ENCODE data around the gene RENBP.

Gene RENBP

GRCh38 chrX:153974003-153974725 is 29.7 kb upstream of the RENBP start:
- no peak for TF ChIP-seq ZNF274 (IDR thresholded peaks at IDR 0.05; ENCODE audit: low read depth, low read length)
- no peak overlapping the region; the same call in 1 of the 2 replicates for H3K4me3 ChIP-seq (ENCODE audit: low read length)

- TF ChIP-seq ZNF274 (IDR thresholded peaks at IDR 0.05; ENCODE audit: low read depth, low read length) = no peak
These were observed 28.9 kb upstream of the RENBP start for GRCh38 chrX:153973127-153974002.

GRCh38 chrX:153972368-153973126 is 28.1 kb upstream of the RENBP start, which contains the start of gene TMEM187:
Gene TMEM187, plus strand, starts transcription at chrX:153972754. Its CDS starts 9,309 bp downstream, at chrX:153982063.
- TF ChIP-seq ZNF274 (IDR thresholded peaks at IDR 0.05; ENCODE audit: low read depth, low read length) = no peak
- peak within 1 kb of the TSS; percentile 85 for H3K4me3 ChIP-seq (ENCODE audit: low read length)

More at GRCh38 chrX:153973127-153974002, 28.9 kb upstream of the RENBP start:
- peak overlapping the region; percentile 85 for H3K4me3 ChIP-seq (ENCODE audit: low read length)

- peak within 1 kb of the TSS; percentile 85 for H3K4me3 ChIP-seq (ENCODE audit: low read length)
- TF ChIP-seq ZNF274 (IDR thresholded peaks at IDR 0.05; ENCODE audit: low read depth, low read length) = no peak
These were observed 27.3 kb upstream of the RENBP start, which contains the start of gene HCFC1 for GRCh38 chrX:153971450-153972367. Gene HCFC1, minus strand, starts transcription at chrX:153971818. Its CDS starts 978 bp downstream, at chrX:153970840.

DNA sequence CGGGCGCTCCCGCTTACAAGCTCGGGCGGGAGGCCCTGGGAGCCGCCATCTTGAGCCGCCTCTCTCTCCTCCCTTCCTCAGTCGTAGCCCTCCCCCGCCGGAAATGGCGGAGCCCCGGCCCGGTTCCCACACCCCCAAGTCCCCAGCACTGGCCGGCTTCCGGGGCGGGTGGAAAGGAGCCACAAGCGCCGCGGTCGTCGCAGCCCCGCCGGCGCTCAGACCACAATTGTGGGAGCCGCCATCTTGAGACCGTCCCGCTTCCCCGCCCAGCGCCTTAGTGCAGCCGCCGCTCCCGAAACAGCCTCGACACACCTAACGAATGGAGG is 26.6 kb upstream of the RENBP start:
- peak overlapping the region; percentile 85 for H3K4me3 ChIP-seq (ENCODE audit: low read length)
- no peak for TF ChIP-seq ZNF274 (IDR thresholded peaks at IDR 0.05; ENCODE audit: low read depth, low read length)

- TF ChIP-seq ZNF274 (IDR thresholded peaks at IDR 0.05; ENCODE audit: low read depth, low read length) = no peak
- peak overlapping the region; percentile 85 for H3K4me3 ChIP-seq (ENCODE audit: low read length)
These were observed 26.1 kb upstream of the RENBP start for GRCh38 chrX:153970357-153971123.

- TF ChIP-seq ZNF274 (IDR thresholded peaks at IDR 0.05; ENCODE audit: low read depth, low read length) = no peak
These were observed 25.5 kb upstream of the RENBP start for GRCh38 chrX:153969904-153970356.

DNA sequence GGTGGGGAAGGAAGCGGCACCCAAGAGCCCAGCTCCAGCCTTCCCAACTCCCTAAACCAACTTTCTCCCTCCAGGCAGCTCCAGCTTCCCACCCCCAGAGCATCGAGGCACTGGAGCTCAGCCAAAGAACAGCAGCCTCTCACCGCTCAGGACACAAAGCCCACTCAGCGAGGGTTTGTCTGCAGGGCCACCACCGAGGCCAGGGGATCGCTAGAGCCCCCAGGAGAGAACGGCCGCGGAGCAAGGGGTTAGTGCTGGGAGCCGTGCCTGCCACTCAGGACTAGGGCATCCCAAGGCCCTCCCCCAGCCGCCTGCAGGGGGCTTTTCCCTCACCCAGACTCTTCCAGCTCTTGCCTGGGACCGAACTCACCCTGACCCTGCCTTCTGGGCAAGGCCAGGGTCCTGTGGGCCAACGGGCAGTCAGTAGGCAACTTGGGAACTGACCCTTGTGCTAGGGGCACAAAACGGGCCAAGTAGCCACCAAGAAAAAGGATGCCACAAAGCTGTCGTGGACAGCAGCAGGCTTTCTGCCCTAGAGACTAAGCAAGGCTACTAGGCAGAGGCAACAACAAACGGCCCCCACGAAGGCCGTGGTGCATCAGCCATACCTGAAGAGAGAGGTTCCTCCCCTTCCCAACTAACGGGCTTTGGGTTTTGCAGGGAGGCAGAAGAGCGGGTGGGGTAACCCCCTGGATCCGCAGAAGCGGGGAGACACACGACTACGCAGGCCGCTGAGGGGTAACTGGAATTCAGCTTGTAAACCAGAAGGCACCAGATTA is 24.9 kb upstream of the RENBP start:
- TF ChIP-seq ZNF274 (IDR thresholded peaks at IDR 0.05; ENCODE audit: low read depth, low read length) = no peak
- H3K4me3 ChIP-seq (ENCODE audit: low read length) = peak overlapping the region; percentile 85

More at GRCh38 chrX:153969904-153970356, 25.5 kb upstream of the RENBP start:
- H3K4me3 ChIP-seq (ENCODE audit: low read length) = peak overlapping the region; percentile 85

DNA sequence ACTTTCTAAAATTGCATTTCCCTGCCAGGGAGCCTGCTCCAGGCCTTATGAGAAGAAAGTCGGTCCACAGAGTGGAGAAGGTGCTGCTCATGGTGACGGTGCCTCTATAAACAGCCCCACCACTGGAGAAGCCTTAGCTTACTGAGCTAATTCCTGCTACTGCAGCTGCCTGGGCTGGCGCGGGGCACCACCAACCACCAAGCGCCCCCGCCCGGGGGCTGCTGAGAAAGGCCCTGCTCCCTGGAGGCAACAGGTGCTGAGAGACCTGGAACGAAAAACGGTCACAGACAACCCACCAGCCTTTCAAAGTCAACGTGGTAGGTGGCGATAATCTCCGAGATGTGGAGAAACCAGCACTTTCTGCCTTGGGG is 24.3 kb upstream of the RENBP start:
- TF ChIP-seq ZNF274 (IDR thresholded peaks at IDR 0.05; ENCODE audit: low read depth, low read length) = no peak
- H3K4me3 ChIP-seq (ENCODE audit: low read length) = peak overlapping the region; percentile 85; the same call in 1 of the 2 replicates

DNA sequence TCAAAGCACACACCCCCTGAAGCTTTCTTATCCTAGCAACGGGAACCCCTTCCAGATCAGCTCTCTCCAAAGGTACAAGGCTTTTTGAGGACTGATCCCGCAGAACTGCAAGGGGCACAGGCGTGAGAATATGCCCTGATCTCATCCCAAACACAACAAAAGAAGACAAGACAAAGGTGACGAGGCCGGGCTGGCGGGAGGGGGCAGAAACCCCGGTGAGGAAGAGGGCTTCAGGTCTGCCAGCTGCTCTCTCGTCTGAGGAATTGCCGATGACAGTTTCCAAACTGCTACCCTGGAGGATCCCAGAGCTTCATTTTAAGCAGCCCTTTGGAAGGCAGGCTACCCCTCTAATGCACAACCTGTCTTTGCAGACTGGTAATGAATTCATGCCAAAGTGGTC is 23.8 kb upstream of the RENBP start:
- TF ChIP-seq ZNF274 (IDR thresholded peaks at IDR 0.05; ENCODE audit: low read depth, low read length) = no peak

DNA sequence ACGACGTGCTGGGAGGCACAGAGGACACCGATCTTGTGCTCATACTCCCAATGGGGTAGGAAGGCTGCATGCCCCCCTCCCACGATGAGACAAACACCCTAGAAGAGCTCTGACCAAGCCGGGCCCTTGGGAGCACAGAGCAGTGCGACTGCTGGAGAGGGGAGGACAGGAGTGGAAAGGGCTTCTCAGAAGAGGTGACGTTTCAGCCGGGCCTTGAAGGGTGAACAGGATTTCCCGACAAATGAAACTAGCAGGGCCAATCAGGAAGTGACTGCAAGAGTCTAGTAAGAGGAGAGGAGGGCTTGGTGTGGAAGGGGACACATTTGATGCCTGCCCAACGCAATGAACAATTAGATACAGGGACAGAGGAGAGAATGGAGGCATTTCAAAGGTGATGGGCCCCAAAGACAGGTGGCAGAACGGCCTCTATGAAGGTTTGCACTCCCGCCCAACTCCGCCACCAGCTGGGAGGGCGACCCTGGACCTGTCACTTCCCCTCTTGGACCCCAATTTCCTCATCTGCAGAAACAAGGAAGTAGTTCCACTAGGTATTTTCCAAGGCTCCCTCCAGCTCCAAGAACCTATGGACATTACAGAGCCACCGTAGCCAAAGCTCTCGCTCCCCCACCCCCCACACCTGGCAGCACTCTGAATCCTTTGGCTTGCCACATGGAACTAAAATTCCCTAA is 23.2 kb upstream of the RENBP start:
- TF ChIP-seq ZNF274 (IDR thresholded peaks at IDR 0.05; ENCODE audit: low read depth, low read length) = no peak
- H3K4me3 ChIP-seq (ENCODE audit: low read length) = peak overlapping the region; percentile 85; the same call in 1 of the 2 replicates

More for the DNA sequence above, 23.8 kb upstream of the RENBP start:
- H3K4me3 ChIP-seq (ENCODE audit: low read length) = peak overlapping the region; percentile 85; the same call in 1 of the 2 replicates
